ENCODE results near the gene OGN. TPM values are rescaled to one million over a fixed set of nuclear protein-coding genes. Genes with fewer than 3 reads are reported as not detected.
"Not testable (repeated sequence)": the region's sequence is repeated elsewhere in the genome, so short reads cannot be mapped to it uniquely, and the experiment has no call there.

Gene OGN
- total RNA-seq, 1 experiment from 2014 or later, result not detected

DNA sequence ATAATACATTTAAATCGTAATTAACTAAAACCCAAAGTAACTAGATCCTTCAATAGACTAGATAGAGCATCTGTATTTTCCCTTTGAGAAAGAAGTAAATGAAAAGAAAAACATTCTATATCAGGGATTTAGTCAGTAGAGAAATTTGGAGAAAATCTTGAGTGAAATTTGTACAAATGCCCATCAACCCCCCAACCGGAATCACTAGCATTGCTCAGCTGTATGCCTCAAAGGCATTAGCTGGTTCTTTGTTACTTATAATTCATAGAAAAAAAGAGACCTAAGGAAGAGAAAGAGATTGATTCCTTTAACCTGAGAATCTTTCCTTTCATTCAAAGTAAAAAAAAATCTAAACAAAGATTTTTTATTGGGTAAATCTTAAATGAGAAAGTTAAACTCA, 19.2 kb upstream of the OGN start:
- no peak for ATAC-seq
- no peaks in the 10 kb centered on the region for H3K4me1 ChIP-seq (ENCODE audit: insufficient read depth, low read length)

DNA sequence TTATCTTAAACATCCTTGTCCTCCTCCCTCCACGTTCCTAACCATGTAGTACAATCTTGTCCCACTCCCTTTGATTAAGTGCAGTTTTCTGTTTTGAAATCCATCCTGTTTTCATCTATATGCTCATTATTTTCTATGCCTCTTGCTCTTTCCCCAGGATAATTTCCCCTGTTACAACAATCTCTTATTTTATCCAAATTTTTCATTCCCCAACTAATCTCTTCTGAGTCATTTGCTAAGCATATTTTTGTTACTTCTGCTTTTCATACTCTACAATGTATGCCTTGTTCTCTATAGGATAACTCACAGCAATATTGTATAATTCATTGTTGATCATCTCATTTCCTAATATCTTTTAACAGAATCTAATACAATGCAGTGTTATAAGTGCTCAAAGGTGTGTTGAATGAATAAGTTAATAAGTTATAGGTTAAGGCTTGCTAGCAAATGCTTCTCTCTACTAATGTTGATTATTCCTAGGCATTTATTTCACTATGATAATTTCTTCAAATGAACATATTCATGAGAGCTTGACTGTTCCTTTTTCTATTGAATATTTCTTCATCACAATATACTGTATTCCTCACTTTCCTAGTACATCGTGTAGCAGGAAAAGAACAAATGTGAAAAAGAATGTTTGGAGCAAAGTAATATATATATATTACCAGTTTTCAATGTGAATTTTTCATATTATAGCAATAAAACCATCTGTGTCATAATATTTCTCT, 18.4 kb upstream of the OGN start:
- no peaks in the 10 kb centered on the region for H3K9me2 ChIP-seq (replicated peaks; ENCODE audit: low read length)
- H4K20me1 ChIP-seq (ENCODE audit: low read length), result no peaks in the 10 kb centered on the region
- H3K79me2 ChIP-seq (ENCODE audit: low read length), result no peaks in the 10 kb centered on the region
- no peaks in the 10 kb centered on the region for H3K36me3 ChIP-seq (ENCODE audit: low read depth, low read length)
- no peak overlapping the region for H3K4me2 ChIP-seq (ENCODE audit: low read length)
- no peak overlapping the region for H3K4me3 ChIP-seq (ENCODE audit: low read length)
- H3K9me3 ChIP-seq (ENCODE audit: low read length), result no peaks in the 10 kb centered on the region
- ATAC-seq (no peak), DNase-seq (no peak)
- H3K27me3 ChIP-seq (ENCODE audit: low read length), result no peaks in the 10 kb centered on the region
- H3K27ac ChIP-seq (ENCODE audit: low read length), result no peak overlapping the region
- intact Hi-C loops (cut with micrococcal nuclease), result no loop called here
- ChIA-PET CTCF (no interaction called here), POLR2A (ENCODE audit: unreplicated experiment) (interaction anchor here (0.6 kb wide), 1 partner anchor 16 kb away, joined by 3 read pairs; no protein-coding TSS in a partner anchor)
- BruUV-seq (replicated peaks), result no TSS peak
- no peak overlapping the region for H2AFZ ChIP-seq (ENCODE audit: low read length)
- H3K4me1 ChIP-seq (ENCODE audit: insufficient read depth, low read length), result no peaks in the 10 kb centered on the region
- no peak for TF ChIP-seq EZH2phosphoT487 (IDR thresholded peaks at IDR 0.05; ENCODE audit: borderline replicate concordance, low read length)
- TF ChIP-seq EZH2 (IDR thresholded peaks at IDR 0.05; ENCODE audit: low read length, unreplicated experiment), result no peak
- TF ChIP-seq, protein P1, sequence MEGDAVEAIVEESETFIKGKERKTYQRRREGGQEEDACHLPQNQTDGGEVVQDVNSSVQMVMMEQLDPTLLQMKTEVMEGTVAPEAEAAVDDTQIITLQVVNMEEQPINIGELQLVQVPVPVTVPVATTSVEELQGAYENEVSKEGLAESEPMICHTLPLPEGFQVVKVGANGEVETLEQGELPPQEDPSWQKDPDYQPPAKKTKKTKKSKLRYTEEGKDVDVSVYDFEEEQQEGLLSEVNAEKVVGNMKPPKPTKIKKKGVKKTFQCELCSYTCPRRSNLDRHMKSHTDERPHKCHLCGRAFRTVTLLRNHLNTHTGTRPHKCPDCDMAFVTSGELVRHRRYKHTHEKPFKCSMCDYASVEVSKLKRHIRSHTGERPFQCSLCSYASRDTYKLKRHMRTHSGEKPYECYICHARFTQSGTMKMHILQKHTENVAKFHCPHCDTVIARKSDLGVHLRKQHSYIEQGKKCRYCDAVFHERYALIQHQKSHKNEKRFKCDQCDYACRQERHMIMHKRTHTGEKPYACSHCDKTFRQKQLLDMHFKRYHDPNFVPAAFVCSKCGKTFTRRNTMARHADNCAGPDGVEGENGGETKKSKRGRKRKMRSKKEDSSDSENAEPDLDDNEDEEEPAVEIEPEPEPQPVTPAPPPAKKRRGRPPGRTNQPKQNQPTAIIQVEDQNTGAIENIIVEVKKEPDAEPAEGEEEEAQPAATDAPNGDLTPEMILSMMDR (conservative IDR thresholded peaks at IDR 0.05; ENCODE audit: low read depth, low read length), result no peak
- no peaks in the 10 kb centered on the region for H3F3A ChIP-seq (ENCODE audit: low read length, unreplicated experiment)
- no peak overlapping the region for H3K9ac ChIP-seq (ENCODE audit: low read length)

More for the DNA sequence above, 19.2 kb upstream of the OGN start:
- POLR2A ChIA-PET (ENCODE audit: unreplicated experiment), result interaction anchor here (0.6 kb wide), 1 partner anchor 16 kb away, joined by 3 read pairs; no protein-coding TSS in a partner anchor
- Histone ChIP-seq H3K4me2 (ENCODE audit: low read length) (no peak overlapping the region), H3K36me3 (ENCODE audit: low read depth, low read length) (no peaks in the 10 kb centered on the region), H3K79me2 (ENCODE audit: low read length) (no peaks in the 10 kb centered on the region), H2AFZ (ENCODE audit: low read length) (no peak overlapping the region), H3K4me3 (ENCODE audit: low read length) (no peak overlapping the region), H3K27me3 (ENCODE audit: low read length) (no peaks in the 10 kb centered on the region), H4K20me1 (ENCODE audit: low read length) (no peaks in the 10 kb centered on the region), H3K9me3 (ENCODE audit: low read length) (no peaks in the 10 kb centered on the region), H3K9me2 (replicated peaks; ENCODE audit: low read length) (no peaks in the 10 kb centered on the region), H3K9ac (ENCODE audit: low read length) (no peak overlapping the region), H3K27ac (ENCODE audit: low read length) (no peak overlapping the region), H3F3A (ENCODE audit: low read length, unreplicated experiment) (no peaks in the 10 kb centered on the region)
- DNase-seq, result no peak
- intact Hi-C loops (cut with micrococcal nuclease), result no loop called here
- TF ChIP-seq EZH2 (IDR thresholded peaks at IDR 0.05; ENCODE audit: low read length, unreplicated experiment) (no peak), EZH2phosphoT487 (IDR thresholded peaks at IDR 0.05; ENCODE audit: borderline replicate concordance, low read length) (no peak)
- TF ChIP-seq, protein P1 (conservative IDR thresholded peaks at IDR 0.05; ENCODE audit: low read depth, low read length), result no peak
- no TSS peak for BruUV-seq (replicated peaks)
- CTCF ChIA-PET, result no interaction called here

DNA sequence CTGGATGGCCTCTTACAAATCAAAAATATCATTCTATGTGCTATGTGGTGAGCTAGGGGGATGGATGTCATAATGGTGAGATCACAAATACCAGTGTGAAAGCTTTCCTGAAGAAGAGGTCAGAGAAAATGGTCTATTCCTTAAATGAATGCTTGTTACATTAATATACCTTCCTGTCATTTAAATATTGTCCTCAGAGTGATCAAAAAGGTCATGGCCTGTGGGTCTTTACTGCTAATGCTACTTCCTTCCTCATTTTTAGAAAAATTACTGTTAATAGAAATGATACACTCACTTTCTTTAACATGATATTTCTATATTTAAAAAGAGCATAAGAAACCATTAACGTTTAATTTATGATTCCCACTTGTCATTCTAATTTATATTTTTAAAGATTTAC, 10.2 kb upstream of the OGN start:
- no peak overlapping the region for H3K9ac ChIP-seq (ENCODE audit: low read length)
- no peak overlapping the region for H3K27ac ChIP-seq (ENCODE audit: low read length)
- no peaks in the 10 kb centered on the region for H3F3A ChIP-seq (ENCODE audit: low read length, unreplicated experiment)
- H3K27me3 ChIP-seq (ENCODE audit: low read length), result no peaks in the 10 kb centered on the region
- ChIA-PET CTCF (no interaction called here), POLR2A (ENCODE audit: unreplicated experiment) (no interaction called here)
- H3K4me3 ChIP-seq (ENCODE audit: low read length), result no peak overlapping the region
- BruUV-seq (replicated peaks), result no TSS peak
- intact Hi-C loops (cut with micrococcal nuclease), result no loop called here
- TF ChIP-seq EZH2 (IDR thresholded peaks at IDR 0.05; ENCODE audit: low read length, unreplicated experiment) (no peak), EZH2phosphoT487 (IDR thresholded peaks at IDR 0.05; ENCODE audit: borderline replicate concordance, low read length) (no peak)
- TF ChIP-seq, protein P1 (conservative IDR thresholded peaks at IDR 0.05; ENCODE audit: low read depth, low read length), result no peak
- no peaks in the 10 kb centered on the region for H3K79me2 ChIP-seq (ENCODE audit: low read length)
- ATAC-seq (no peak), DNase-seq (no peak)
- no peak overlapping the region for H3K4me2 ChIP-seq (ENCODE audit: low read length)
- H3K9me2 ChIP-seq (replicated peaks; ENCODE audit: low read length), result no peaks in the 10 kb centered on the region
- no peaks in the 10 kb centered on the region for H3K36me3 ChIP-seq (ENCODE audit: low read depth, low read length)
- H3K4me1 ChIP-seq (ENCODE audit: insufficient read depth, low read length), result no peaks in the 10 kb centered on the region
- H2AFZ ChIP-seq (ENCODE audit: low read length), result no peak overlapping the region
- H4K20me1 ChIP-seq (ENCODE audit: low read length), result no peaks in the 10 kb centered on the region
- no peaks in the 10 kb centered on the region for H3K9me3 ChIP-seq (ENCODE audit: low read length)

DNA sequence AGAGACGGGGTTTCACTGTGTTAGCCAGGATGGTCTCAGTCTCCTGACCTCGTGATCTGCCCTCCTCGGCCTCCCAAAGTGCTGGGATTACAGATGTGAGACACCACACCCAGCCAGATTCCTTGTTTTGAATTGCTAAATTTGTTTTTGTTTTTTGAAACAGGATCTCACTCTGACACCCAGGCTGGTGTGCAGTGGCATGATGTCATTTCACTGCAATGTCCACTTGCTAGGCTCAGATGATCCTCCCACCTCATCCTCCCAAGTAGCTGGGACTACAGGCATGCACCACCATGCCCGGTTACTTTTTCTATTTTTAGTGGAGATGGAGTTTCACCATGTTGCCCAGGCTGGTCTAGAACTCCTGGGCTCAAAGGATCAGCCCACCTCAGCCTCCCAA, 6.8 kb upstream of the OGN start:
- H3K9ac ChIP-seq (ENCODE audit: low read length); DNase-seq; H3K4me2 ChIP-seq (ENCODE audit: low read length); CTCF ChIA-PET; H3K36me3 ChIP-seq (ENCODE audit: low read depth, low read length); H3K27me3 ChIP-seq (ENCODE audit: low read length); intact Hi-C loops (cut with micrococcal nuclease); H3K79me2 ChIP-seq (ENCODE audit: low read length); H3K9me2 ChIP-seq (replicated peaks; ENCODE audit: low read length); H3K4me1 ChIP-seq (ENCODE audit: insufficient read depth, low read length); H3K4me3 ChIP-seq (ENCODE audit: low read length); H2AFZ ChIP-seq (ENCODE audit: low read length); POLR2A ChIA-PET (ENCODE audit: unreplicated experiment); BruUV-seq (replicated peaks); H3F3A ChIP-seq (ENCODE audit: low read length, unreplicated experiment); H4K20me1 ChIP-seq (ENCODE audit: low read length); H3K9me3 ChIP-seq (ENCODE audit: low read length); H3K27ac ChIP-seq (ENCODE audit: low read length); ATAC-seq: not testable (repeated sequence)

Measured in PC-3 (cell line).